ENCODE measurements around the gene TMBIM6.
A peak's percentile ranks its signal among the peaks of the same experiment; 100 is the strongest.
"Not testable (repeated sequence)": the region's sequence is repeated elsewhere in the genome, so short reads cannot be mapped to it uniquely, and the experiment has no call there.

The TMBIM6 gene

GRCh38 chr12:49740930-49741881, at the start of gene TMBIM6:
Gene TMBIM6, plus strand, starts transcription at chr12:49741557. Its CDS starts 10,937 bp downstream, at chr12:49752494.
- DNase-seq (ENCODE audit: low spot score): peak; percentile 100

DNA sequence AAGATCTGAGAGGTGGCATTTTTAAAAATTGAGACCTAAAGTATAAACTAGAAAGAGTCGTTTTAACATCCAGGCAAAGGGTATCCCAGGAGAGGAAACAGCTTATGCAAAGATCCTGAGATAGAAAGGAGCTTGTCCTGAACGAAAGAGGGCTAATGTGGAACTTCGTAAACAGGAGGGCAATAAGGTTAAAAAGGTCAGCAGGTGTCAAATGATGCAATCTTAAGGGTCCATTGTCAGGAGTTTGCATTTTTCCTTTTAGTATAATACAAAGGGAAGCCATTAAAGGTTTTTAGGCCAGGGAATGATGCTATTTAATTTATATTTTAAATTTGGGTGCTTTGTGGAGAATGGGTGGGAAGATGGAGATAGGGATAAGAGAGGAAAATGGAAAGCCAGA, 48.5 kb upstream of the TMBIM6 start:
- DNase-seq (ENCODE audit: low spot score): no peak

DNA sequence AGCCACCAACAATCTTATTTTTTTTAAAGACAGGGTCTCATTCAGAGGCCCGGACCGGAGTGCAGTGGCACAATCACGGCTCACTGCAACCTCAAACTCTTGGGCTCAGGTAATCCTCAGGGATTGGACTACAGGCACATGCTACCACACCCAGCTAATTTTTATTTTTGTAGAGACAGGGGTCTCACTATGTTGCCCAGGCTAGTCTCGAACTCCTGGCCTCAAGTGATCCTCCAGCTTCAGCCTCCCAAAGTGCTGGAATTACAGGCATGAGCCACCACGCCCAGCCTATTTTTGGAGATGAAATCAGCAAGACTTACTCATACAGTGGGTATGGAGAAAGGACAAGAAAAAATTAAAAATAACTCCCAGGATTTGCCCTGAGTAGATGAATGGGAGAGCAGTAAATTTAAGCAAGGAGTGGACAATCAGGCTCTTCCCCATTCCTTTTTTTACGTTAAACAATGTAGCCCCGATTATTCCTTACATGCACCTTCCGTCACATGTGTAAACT, 47.4 kb upstream of the TMBIM6 start:
- no peak for DNase-seq (ENCODE audit: low spot score)

DNA sequence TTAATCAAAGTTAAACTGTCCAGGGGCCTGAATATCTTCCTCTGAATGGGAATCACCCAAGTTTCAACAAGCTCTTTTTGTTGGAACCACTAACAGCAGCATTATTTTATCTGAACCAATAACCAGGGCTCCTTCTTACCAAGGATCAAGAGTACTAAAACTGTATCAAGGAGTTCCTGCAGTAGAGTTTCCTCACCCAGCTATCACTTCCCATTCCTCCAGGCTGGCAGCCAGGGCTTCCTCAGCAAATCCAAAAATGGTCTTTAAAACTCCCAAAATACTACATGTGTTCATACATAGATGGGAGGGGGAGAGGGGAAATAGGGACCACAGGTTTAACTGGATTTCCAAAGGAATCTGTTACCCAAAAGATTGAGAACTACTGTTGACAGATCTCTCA, 44.6 kb upstream of the TMBIM6 start:
- DNase-seq (ENCODE audit: low spot score): no peak

DNA sequence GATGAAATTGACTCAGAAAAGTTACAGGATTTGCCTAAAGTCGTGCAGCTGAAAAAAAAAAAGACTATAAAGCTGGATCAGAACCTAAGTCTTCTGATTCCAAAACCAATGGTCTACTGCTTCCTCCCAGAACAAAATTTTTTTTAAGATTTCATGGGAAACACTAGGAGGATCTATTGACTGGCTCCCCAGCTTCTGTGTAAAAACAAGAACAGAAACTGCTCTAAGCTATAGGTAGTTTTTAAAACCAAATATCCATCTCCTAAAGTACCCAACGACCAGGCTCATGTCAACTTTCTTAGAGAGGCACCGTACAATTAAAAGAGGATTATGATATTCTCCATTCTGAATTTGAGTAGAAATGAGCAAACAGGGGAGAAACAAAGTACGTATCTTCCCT, 43.5 kb upstream of the TMBIM6 start:
- DNase-seq (ENCODE audit: low spot score): no peak

DNA sequence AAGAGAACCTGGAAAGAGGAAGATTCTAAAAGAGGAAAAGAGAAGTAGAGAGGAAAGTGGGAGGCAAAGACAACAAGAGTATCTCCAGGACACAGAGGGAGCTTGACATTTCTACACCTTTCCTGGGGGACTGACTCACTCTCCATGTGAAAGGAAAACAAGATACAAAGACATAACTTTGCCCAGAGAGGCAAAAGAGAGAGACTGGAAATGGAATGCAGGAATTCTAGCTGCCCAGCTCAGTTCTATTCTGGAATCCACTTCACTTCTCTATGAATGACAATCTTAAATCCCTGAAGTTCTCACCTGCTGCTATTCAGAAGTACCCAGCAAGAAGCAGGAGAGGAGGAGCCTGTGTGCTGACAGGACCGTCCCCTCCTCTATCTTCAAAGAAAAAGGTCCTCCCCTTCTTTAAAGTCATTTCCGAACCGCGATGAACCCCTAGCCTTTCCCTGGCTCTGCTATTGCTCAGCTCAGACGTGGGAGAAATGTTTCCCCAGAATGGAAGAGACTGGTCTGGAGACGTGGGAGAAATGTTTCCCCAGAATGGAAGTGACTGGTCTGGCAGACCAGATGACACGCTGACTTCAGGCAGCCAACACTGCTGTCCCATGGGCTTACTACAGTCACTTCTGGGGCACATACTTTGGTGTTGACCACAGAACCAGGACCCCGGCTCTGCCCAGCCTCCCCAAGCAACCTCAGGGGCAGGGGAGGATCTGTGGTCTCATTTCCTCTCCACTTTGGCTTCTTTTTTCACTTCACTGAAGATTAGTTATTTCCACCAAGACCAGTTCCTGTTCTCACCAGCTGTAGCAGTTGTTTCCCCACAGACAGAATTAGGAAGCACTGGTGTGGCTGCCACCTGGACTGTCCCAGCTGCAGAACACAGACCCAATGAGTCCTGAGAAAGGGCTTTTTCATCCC, 42.5 kb upstream of the TMBIM6 start:
- no peak for DNase-seq (ENCODE audit: low spot score)

GRCh38 chr12:49702009-49702408, 39.3 kb upstream of the TMBIM6 start:
- DNase-seq (ENCODE audit: low spot score): no peak

GRCh38 chr12:49702676-49703215, 38.6 kb upstream of the TMBIM6 start:
- DNase-seq (ENCODE audit: low spot score): no peak

GRCh38 chr12:49703647-49704137, 37.7 kb upstream of the TMBIM6 start:
- DNase-seq (ENCODE audit: low spot score): peak; percentile 54

- DNase-seq (ENCODE audit: low spot score): peak; percentile 90
Observed at GRCh38 chr12:49705479-49706134, 35.8 kb upstream of the TMBIM6 start.

GRCh38 chr12:49706351-49707127, 34.8 kb upstream of the TMBIM6 start:
- peak; percentile 46 for DNase-seq (ENCODE audit: low spot score)

- peak; percentile 94 for DNase-seq (ENCODE audit: low spot score)
Observed at GRCh38 chr12:49707128-49707811, 34.1 kb upstream of the TMBIM6 start, which contains the start of gene FMNL3. Gene FMNL3, minus strand, starts transcription at chr12:49707405. Its CDS starts 225 bp downstream, at chr12:49707180.

GRCh38 chr12:49707812-49708147, 33.6 kb upstream of the TMBIM6 start:
- no peak for DNase-seq (ENCODE audit: low spot score)

- no peak for DNase-seq (ENCODE audit: low spot score)
Observed at GRCh38 chr12:49708851-49709250, 32.5 kb upstream of the TMBIM6 start.

DNA sequence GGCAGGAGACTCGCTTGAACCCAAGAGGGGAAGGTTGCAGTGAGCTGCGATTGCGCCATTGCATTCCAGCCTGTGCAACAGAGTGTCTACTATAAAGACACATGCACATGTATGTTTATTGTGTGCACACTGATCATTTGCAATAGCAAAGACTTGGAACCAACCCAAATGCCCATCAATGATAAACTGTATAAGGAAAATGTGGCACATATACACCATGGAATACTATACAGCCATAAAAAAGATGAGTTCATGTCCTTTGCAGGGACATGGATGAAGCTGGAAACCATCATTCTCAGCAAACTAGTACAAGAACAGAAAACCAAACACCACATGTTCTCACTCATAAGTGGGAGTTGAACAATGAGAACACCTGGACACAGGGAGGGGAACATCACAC, 27.4 kb upstream of the TMBIM6 start:
- not testable (repeated sequence) for DNase-seq (ENCODE audit: low spot score)

DNA sequence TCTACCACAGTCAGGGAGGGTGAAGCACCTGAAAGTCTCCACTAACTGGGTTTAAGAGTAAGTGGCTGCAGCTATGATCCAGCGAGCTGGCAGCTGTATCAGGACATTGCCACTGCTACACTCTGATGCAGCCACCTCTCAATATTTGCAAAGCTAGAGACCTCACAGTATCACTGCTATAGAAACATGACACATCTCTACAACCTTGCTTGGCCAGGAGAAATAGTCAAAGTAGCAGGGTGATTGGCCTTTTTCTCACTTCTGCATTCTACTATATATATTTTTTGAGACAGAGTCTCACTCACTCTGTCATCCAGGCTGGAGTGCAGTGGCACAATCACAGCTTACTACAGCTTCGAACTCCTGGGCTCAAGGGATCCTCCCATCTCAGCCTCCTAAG, 24.8 kb upstream of the TMBIM6 start:
- DNase-seq (ENCODE audit: low spot score): no peak

GRCh38 chr12:49717800-49718199, 23.6 kb upstream of the TMBIM6 start:
- DNase-seq (ENCODE audit: low spot score): not testable (repeated sequence)

DNA sequence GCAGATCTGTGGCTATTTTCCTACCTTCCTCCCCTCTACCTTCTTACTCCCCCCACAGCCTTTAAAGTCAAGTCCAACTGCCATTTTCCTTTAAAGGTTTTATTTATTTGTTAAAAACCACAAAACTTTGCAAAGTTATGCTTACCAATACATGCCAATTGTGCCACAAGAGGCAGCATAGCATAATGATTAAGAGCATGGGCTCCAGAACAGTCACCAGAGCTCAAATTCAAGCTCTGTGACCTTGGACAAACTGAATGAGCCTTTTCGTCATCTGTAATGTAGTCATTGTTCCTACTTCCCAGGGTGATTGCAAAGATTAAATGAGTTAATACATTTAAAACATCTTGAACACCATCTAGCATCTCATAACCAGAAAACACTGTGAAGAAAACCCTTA, 21.1 kb upstream of the TMBIM6 start:
- DNase-seq (ENCODE audit: low spot score): peak; percentile 60

DNA sequence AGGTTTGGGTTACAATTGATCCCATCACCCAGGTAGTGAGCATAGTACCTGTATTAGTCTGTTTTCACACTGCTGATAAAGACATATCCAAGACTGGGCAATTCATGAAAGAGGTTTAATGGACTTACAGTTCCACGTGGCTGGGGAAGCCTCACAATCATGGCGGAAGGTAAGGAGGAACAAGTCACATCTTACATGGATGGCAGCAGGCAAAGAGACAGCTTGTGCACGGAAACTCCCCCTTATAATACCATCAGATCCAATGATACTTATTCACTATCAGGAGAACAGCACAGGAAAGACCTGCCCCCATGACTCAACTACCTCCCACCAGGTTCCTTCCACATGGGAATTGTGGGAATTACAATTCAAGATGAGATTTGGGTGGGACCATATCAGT, 20.0 kb upstream of the TMBIM6 start:
- DNase-seq (ENCODE audit: low spot score): not testable (repeated sequence)

GRCh38 chr12:49728446-49728845, 12.9 kb upstream of the TMBIM6 start:
- DNase-seq (ENCODE audit: low spot score): no peak

All from RKO (cell line).